Colon (tissue), 2 donors: ENCODE measurements around the gene ROBO1.
"Not testable (repeated sequence)": the region's sequence is repeated elsewhere in the genome, so short reads cannot be mapped to it uniquely, and the experiment has no call there.

Experiments used
- FAIRE-seq: peaks from 2 replicates; lab custom pipeline; 2012; peaks lifted over from hg19 to GRCh38; lab: Jason Lieb, UNC
- donor health status: control.
- donor health status: control.

Gene ROBO1

GRCh38 chr3:79236496-79236895 lies 531.3 kb downstream of the ROBO1 start:
- FAIRE-seq = no peak

GRCh38 chr3:79233431-79234060 lies 534.3 kb downstream of the ROBO1 start:
- FAIRE-seq = no peak

GRCh38 chr3:79230266-79230665 lies 537.5 kb downstream of the ROBO1 start:
- no peak for FAIRE-seq

- no peak for FAIRE-seq
Measured at GRCh38 chr3:79217096-79217495, 550.7 kb downstream of the ROBO1 start.

- FAIRE-seq = no peak
Measured at GRCh38 chr3:79215286-79215685, 552.5 kb downstream of the ROBO1 start.

- no peak for FAIRE-seq
Measured at GRCh38 chr3:79211586-79212359, 556.0 kb downstream of the ROBO1 start.

- no peak for FAIRE-seq
Measured at GRCh38 chr3:79204351-79204750, 563.4 kb downstream of the ROBO1 start.

- no peak for FAIRE-seq
Measured at GRCh38 chr3:79203144-79203519, 564.7 kb downstream of the ROBO1 start.

GRCh38 chr3:79202471-79203143 lies 565.2 kb downstream of the ROBO1 start:
- no peak for FAIRE-seq

GRCh38 chr3:79200456-79200855 lies 567.3 kb downstream of the ROBO1 start:
- no peak for FAIRE-seq

GRCh38 chr3:79199966-79200365 lies 567.8 kb downstream of the ROBO1 start:
- FAIRE-seq = peak; percentile 31

- FAIRE-seq = no peak
Measured at GRCh38 chr3:79187426-79187825, 580.4 kb downstream of the ROBO1 start.

- FAIRE-seq = no peak
Measured at GRCh38 chr3:79184251-79184650, 583.5 kb downstream of the ROBO1 start.

GRCh38 chr3:79183496-79183895 lies 584.3 kb downstream of the ROBO1 start:
- FAIRE-seq = no peak

- FAIRE-seq = no peak
Measured at GRCh38 chr3:79178471-79179180, 589.2 kb downstream of the ROBO1 start.

- no peak for FAIRE-seq
Measured at GRCh38 chr3:79175870-79176269, 591.9 kb downstream of the ROBO1 start.

- FAIRE-seq = not testable (repeated sequence)
Measured at GRCh38 chr3:79173259-79173658, 594.5 kb downstream of the ROBO1 start.

- FAIRE-seq = no peak
Measured at GRCh38 chr3:79172241-79172640, 595.6 kb downstream of the ROBO1 start.

GRCh38 chr3:79170021-79170420 lies 597.8 kb downstream of the ROBO1 start:
- no peak for FAIRE-seq

GRCh38 chr3:79167651-79168416 lies 600.0 kb downstream of the ROBO1 start:
- no peak for FAIRE-seq

GRCh38 chr3:79162653-79163052 lies 605.1 kb downstream of the ROBO1 start:
- no peak for FAIRE-seq

- FAIRE-seq = no peak
Measured at GRCh38 chr3:79161941-79162340, 605.9 kb downstream of the ROBO1 start.
